BLaER1 treated with 17β-estradiol and CSF1 and Interleukin-3, amounts not matched to agents 10 nM and 100 nM (cell line): ENCODE results near the gene GLS2.
"Not testable (repeated sequence)": the region's sequence is repeated elsewhere in the genome, so short reads cannot be mapped to it uniquely, and the experiment has no call there.

Experiments
- H3K27ac ChIP-seq, 11 experiments: shearing (Covaris generic); formaldehyde crosslinking; 2 replicates each; pipeline ENCODE4 v1.8.1; 2022
- H3K27me3 ChIP-seq, 11 experiments: shearing (Covaris generic); formaldehyde crosslinking; 2 replicates each; pipeline ENCODE4 v1.8.1; 2022
- H3K36me3 ChIP-seq, 11 experiments: shearing (Covaris generic); formaldehyde crosslinking; 2 replicates each; pipeline ENCODE4 v1.8.1; 2022
- H3K4me1 ChIP-seq, 10 experiments: shearing (Covaris generic); formaldehyde crosslinking; 2 replicates each; pipeline ENCODE4 v1.8.1; 2022
- H3K4me2 ChIP-seq, 11 experiments: shearing (Covaris generic); formaldehyde crosslinking; 2 replicates each; pipeline ENCODE4 v1.8.1; 2022
- H3K4me3 ChIP-seq, 10 experiments: shearing (Covaris generic); formaldehyde crosslinking; 2 replicates each; pipeline ENCODE4 v1.8.1; 2022
- H3K9ac ChIP-seq, 11 experiments: shearing (Covaris generic); formaldehyde crosslinking; 2 replicates each; pipeline ENCODE4 v1.8.1; 2022
- H3K9me3 ChIP-seq, 11 experiments: shearing (Covaris generic); formaldehyde crosslinking; replicated peaks in 1 of 11; 2 replicates each; pipeline ENCODE4 v1.8.1; 2022
- H4K20me1 ChIP-seq, 11 experiments: shearing (Covaris generic); formaldehyde crosslinking; 2 replicates each; pipeline ENCODE4 v1.8.1; 2022
- Cebpa-rat ChIP-seq, 11 experiments: shearing (Covaris generic); IDR thresholded peaks; 2 replicates each; pipeline ENCODE4 v1.8.1; 2022

The GLS2 gene

DNA sequence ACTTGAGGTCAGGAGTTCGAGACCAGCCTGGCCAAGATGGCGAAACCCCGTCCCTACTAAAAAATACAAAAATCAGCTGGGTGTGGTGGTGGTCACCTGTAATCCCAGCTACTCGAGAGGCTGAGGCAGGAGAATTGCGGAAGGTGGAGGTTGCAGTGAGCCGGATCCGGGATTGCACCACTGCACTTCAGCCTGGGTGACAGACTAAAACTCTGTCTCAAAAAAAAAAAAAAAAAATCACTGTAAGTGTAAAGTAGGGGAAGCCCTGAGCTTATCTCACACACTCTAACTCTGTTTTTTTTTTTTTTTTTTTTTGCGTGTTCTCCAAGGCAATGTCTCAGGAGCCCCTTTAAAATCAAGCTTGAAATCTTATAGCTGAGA lies 33.2 kb upstream of the GLS2 start:
- Histone ChIP-seq H3K27me3 (no peaks in the 10 kb centered on the region), H4K20me1 (no peaks in the 10 kb centered on the region), H3K4me1 (peaks cover 17 to 58% (median 34%) of the 10 kb centered on the region in 10 experiments), H3K27ac (peak overlapping the region in 9 of 11 experiments; percentile 52 to 73 (median 61); a peak in 16 of 22 replicates), H3K4me3 (peak overlapping the region; percentile 56 to 72 (median 60)), H3K4me2 (peak overlapping the region; percentile 52 to 83 (median 74)), H3K9me3 (no peaks in the 10 kb centered on the region), H3K9ac (peak overlapping the region; percentile 60 to 80 (median 71)), H3K36me3 (no peaks in the 10 kb centered on the region)
- TF ChIP-seq Cebpa-rat (IDR thresholded peaks at IDR 0.05) = no peak

DNA sequence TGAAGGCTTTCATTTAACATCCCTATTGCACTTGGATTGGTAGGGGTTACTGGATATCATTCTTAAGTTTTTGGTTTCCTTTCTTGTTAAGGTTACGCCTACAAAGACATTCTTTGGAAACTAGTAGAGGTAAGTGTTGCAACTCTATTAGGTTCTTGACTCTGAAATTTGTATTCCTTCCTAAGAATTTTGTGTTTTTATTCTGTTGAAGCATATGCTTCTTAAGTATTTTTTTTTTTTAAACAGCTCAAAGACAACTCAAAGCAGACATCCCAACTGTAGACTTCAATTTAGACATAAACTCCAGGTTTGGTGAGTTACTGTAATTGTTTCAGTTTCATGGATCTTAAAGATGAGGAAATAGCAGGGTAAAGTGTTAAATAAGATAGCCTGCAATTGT lies 32.5 kb upstream of the GLS2 start:
- Histone ChIP-seq H3K36me3 (no peaks in the 10 kb centered on the region), H3K9ac (peak overlapping the region in 3 of 11 experiments; percentile 5 to 74 (median 70); a peak in 1 of 22 replicates)

DNA sequence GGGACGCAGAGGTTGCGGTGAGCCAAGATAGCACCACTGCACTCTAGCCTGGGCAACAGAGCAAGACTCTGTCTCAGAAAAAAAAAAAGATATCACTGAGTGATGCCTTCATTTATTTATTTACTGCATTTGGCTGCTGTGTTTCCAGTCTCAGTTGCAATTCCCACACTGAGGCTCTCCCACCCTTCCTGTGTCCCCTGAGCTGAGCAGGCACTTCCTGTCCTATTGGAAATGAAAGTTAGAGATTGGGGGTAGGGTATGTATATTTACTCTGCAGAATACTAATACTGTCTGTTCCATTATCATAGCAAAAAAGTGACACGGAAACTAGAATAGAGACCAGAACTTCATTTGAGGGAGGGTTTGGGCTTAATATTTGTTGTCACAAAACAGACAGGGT lies 32.1 kb upstream of the GLS2 start:
- Histone ChIP-seq H3K4me3 (no peak overlapping the region), H3K27me3 (no peaks in the 10 kb centered on the region), H3K9me3 (no peaks in the 10 kb centered on the region), H3K9ac (0 out of 22 replicates have a peak overlapping the region, but pooled peaks of 1 of the 11 experiments have one; percentile 5), H3K27ac (peak overlapping the region in 2 of 11 experiments; percentile 65 to 68; a peak in 2 of 22 replicates), H3K4me2 (peak overlapping the region in 7 of 11 experiments; percentile 35 to 83 (median 74); a peak in 14 of 22 replicates), H4K20me1 (no peaks in the 10 kb centered on the region), H3K36me3 (no peaks in the 10 kb centered on the region), H3K4me1 (peaks cover 17 to 58% (median 34%) of the 10 kb centered on the region in 10 experiments)
- no peak for TF ChIP-seq Cebpa-rat (IDR thresholded peaks at IDR 0.05)

More for the DNA sequence above, 32.5 kb upstream of the GLS2 start:
- H3K4me1 ChIP-seq = peaks cover 17 to 58% (median 34%) of the 10 kb centered on the region in 10 experiments
- no peak for TF ChIP-seq Cebpa-rat (IDR thresholded peaks at IDR 0.05)
- H4K20me1 ChIP-seq = no peaks in the 10 kb centered on the region
- peak overlapping the region in 7 of 11 experiments; percentile 35 to 83 (median 74); a peak in 12 of 22 replicates for H3K4me2 ChIP-seq
- peak overlapping the region in 5 of 11 experiments; percentile 61 to 73 (median 68); a peak in 8 of 22 replicates for H3K27ac ChIP-seq
- 0 out of 20 replicates have a peak overlapping the region, but pooled peaks of 1 of the 10 experiments have one; percentile 57 for H3K4me3 ChIP-seq
- no peaks in the 10 kb centered on the region for H3K27me3 ChIP-seq
- no peaks in the 10 kb centered on the region for H3K9me3 ChIP-seq

DNA sequence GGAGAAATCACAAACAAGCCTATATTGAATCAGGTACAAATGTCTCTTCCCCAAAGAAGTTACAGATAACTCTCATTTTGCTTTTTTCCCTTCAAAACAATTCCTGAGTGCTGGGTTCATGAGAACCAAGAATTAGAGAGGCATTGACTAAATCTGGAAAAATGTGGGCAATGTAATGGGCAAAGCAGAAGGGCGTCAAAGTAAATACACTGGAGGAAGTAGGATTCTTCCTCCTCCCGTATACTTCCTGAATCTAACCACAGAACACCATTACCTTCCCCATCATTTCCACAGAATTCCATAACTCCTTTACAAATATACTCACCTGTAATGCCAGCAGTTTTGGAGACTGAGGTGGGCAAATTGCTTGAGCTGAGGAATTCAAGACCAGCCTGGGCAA lies 30.6 kb upstream of the GLS2 start:
- Histone ChIP-seq H3K9me3 (no peaks in the 10 kb centered on the region), H3K9ac (no peak overlapping the region), H3K4me1 (peaks cover 17 to 50% (median 34%) of the 10 kb centered on the region in 10 experiments), H3K4me2 (peak overlapping the region in 6 of 11 experiments; percentile 17 to 59 (median 46); a peak in 10 of 22 replicates), H3K4me3 (no peak overlapping the region), H3K36me3 (no peaks in the 10 kb centered on the region), H3K27ac (no peak overlapping the region), H4K20me1 (no peaks in the 10 kb centered on the region), H3K27me3 (no peaks in the 10 kb centered on the region)
- no peak for TF ChIP-seq Cebpa-rat (IDR thresholded peaks at IDR 0.05)

DNA sequence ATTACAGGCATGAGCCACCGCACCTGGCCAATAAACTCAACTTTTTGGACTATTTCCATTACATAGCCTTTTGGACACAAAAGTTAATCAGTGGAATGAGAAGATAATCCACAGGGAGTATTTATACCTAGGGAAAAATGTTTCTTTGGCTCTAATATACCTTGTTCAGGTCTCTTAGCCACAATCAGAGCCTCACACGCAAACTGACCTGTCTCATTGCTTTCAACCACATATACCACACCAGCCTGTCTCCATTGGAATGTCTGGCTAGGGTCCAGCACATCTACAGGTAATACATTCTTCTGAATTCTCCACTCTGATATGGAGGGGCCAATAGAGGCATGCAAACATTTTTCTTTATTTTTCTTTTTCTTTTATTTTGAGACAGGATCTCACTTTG lies 29.9 kb upstream of the GLS2 start:
- Histone ChIP-seq H3K36me3 (no peaks in the 10 kb centered on the region), H4K20me1 (no peaks in the 10 kb centered on the region), H3K27me3 (no peaks in the 10 kb centered on the region), H3K4me1 (peaks cover 14 to 47% (median 30%) of the 10 kb centered on the region in 10 experiments), H3K9ac (no peak overlapping the region), H3K27ac (no peak overlapping the region), H3K4me3 (no peak overlapping the region), H3K4me2 (peak overlapping the region in 3 of 11 experiments; percentile 54 to 59 (median 56); a peak in 4 of 22 replicates), H3K9me3 (no peaks in the 10 kb centered on the region)
- TF ChIP-seq Cebpa-rat (IDR thresholded peaks at IDR 0.05) = no peak

DNA sequence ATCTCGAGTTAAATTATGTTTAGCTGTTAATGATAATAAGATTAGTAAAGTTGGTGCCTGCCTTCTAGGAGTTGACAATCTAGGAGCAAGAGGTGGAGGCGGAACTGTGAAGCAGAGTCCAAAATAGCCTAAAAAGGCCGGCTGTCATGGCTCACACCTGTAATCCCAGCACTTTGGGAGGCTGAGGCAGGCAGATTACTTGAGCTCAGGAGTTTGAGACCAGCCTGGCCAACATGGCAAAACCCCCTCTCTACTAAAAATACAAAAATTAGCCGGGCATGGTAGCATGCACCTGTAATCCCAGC lies 26.0 kb upstream of the GLS2 start:
- not testable (repeated sequence) for H3K4me2 ChIP-seq, H3K9ac ChIP-seq, H4K20me1 ChIP-seq

DNA sequence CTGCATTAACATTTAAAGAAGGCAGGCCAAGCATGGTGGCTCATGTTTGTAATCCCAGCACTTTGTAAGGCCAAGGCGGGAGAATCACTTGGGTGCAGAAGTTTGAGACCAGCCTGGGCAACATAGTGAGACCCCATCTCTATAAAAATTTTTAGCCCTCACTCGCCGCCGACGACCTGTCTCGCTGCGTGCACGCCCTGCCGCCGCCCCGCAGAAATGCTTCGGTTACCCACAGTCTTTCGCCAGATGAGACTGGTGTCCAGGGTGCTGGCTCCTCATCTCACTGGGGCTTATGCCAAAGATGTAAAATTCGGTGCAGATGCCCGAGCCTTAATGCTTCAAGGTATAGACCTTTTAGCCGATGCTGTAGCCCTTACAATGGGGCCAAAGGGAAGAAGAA lies 22.8 kb upstream of the GLS2 start:
- no peak overlapping the region for H3K9ac ChIP-seq
- no peak overlapping the region for H3K4me2 ChIP-seq
- no peak for TF ChIP-seq Cebpa-rat (IDR thresholded peaks at IDR 0.05)
- no peaks in the 10 kb centered on the region for H3K4me1 ChIP-seq
- no peaks in the 10 kb centered on the region for H3K9me3 ChIP-seq
- no peak overlapping the region for H3K4me3 ChIP-seq
- no peaks in the 10 kb centered on the region for H3K36me3 ChIP-seq
- no peak overlapping the region for H3K27ac ChIP-seq
- H4K20me1 ChIP-seq = no peaks in the 10 kb centered on the region
- no peaks in the 10 kb centered on the region for H3K27me3 ChIP-seq

More for the DNA sequence above, 26.0 kb upstream of the GLS2 start:
- H3K27ac ChIP-seq, H3K36me3 ChIP-seq, H3K27me3 ChIP-seq, H3K9me3 ChIP-seq, H3K4me3 ChIP-seq: not testable (repeated sequence)
- H3K4me1 ChIP-seq = peaks cover 0 to 12% (median 7%) of the 10 kb centered on the region in 10 experiments; a peak in 11 of 20 replicates

DNA sequence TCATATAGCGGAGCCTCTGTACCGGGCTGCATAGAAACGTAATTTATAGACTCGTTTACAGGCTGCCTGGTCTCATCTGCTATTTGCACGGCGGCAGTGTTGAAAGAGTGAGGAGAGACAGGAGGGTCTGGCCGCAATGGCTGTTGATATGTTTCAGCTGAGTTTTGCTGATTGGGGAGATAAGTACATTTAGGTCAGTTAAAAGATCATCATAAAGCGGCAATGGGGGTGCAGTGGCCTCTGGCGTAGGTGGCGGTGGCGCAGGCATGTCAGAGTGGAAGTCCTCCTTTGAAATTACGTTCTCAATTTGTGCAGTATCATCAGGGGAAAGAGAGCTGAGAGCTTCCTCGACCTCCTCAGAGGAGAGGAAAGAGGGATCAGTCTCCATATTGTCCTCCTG lies 11.9 kb upstream of the GLS2 start:
- H4K20me1 ChIP-seq = not testable (repeated sequence)

DNA sequence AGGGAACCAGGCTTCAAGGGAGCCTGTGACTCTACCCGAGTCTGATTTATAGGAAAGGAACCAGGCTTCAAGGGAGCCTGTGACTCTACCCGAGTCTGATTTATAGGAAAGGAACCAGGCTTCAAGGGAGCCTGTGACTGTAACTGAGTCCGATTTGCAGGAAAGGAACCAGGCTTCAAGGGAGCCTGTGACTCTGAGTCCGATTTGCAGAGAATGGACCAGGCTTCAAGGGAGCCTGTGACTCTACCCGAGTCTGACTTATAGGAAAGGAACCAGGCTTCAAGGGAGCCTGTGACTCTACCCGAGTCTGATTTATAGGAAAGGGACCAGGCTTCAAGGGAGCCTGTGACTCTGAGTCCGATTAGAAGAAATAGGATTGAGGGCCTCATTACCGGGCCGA lies 11.5 kb upstream of the GLS2 start:
- H3K36me3 ChIP-seq, H3K4me2 ChIP-seq, H3K4me1 ChIP-seq, H3K27ac ChIP-seq, H3K27me3 ChIP-seq, H3K4me3 ChIP-seq, H3K9ac ChIP-seq, H4K20me1 ChIP-seq: not testable (repeated sequence)
- H3K9me3 ChIP-seq = peaks cover 5 to 16% (median 13%) of the 10 kb centered on the region in 11 experiments

More for the DNA sequence above, 11.9 kb upstream of the GLS2 start:
- H3K4me2 ChIP-seq, H3K9ac ChIP-seq, H3K27me3 ChIP-seq, H3K36me3 ChIP-seq, H3K4me1 ChIP-seq, H3K4me3 ChIP-seq, H3K27ac ChIP-seq: not testable (repeated sequence)
- H3K9me3 ChIP-seq = peaks cover 1 to 12% (median 9%) of the 10 kb centered on the region in 11 experiments; a peak in 21 of 22 replicates

DNA sequence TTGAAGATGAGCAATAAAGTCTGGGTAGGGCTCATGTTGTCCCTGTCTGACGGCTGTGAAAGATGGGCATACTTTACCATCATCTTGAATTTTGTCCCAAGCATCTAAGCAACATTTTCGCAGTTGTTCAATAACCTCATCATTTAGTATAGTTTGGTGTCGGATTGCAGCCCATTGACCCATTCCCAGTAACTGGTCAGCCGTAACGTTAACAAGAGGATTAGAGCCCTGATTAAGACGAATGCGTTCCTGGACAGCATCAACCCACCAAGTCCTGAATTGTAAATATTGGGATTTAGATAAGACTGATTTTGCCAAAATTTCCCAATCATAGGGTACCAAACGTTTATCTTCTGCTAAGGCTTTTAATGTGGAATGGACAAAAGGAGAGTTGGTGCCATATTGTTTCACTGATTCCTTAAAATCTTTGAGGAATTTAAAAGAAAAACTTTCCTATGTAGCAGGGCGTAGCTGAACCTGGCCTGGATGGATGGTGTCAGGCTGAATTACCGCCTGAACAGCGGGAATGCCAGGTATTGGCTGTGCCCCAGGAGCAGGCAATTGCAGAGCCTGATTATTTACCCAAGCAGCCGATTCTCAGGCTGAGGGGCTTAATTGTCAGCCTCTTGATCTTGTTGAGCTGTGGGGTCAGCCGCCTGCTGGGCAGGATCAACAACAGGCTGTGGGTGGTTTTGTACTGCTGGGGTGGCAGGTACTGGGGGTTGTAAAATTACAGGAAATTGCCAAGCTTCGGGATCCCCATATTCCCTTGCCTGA lies 10.4 kb upstream of the GLS2 start:
- H3K27ac ChIP-seq, H3K9ac ChIP-seq, H3K27me3 ChIP-seq, H3K4me1 ChIP-seq, H3K36me3 ChIP-seq, H3K4me3 ChIP-seq, H3K4me2 ChIP-seq, H4K20me1 ChIP-seq: not testable (repeated sequence)
- peaks cover 17 to 27% (median 24%) of the 10 kb centered on the region in 11 experiments for H3K9me3 ChIP-seq

DNA sequence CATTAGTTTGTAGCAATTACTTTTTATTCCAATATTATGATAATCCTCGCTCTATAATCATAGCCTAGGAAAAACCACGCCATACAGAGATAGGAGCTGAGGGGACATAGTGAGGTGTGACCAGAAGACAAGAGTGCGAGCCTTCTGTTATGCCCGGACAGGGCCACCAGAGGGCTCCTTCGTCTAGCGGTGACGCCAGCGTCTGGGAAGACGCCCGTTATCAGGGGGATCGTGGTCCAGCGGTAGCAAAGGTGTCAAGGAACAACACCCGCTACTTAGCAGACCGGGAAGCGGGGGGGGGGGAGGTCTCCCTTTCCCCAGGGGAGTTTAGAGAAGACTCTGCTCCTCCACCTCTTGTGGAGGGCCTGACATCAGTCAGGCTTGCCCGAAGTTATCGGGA lies 8.7 kb upstream of the GLS2 start:
- H3K4me3 ChIP-seq = 0 out of 20 replicates have a peak overlapping the region, but pooled peaks of 1 of the 10 experiments have one; percentile 24

DNA sequence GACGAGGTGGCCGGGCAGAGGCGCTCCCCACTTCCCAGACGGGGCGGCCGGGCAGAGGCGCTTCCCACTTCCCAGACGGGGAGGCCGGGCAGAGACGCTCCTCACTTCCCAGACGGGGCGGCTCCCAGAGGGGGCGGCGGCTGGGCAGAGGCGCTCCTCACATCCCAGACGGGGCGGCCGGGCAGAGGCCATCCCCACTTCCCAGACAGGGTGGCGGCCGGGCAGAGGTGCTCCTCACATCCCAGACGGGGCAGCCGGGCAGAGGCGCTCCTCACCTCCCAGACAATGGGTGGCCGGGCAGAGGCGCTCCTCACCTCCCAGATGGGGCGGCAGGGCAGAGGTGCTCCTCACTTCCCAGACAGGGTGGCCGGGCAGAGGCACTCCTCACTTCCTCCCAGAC lies 6.5 kb upstream of the GLS2 start:
- H3K4me3 ChIP-seq = peak overlapping the region in 2 of 10 experiments; percentile 11; a peak in 1 of 20 replicates
- not testable (repeated sequence) for H3K27me3 ChIP-seq, H3K27ac ChIP-seq, H3K9ac ChIP-seq, H3K36me3 ChIP-seq, H3K4me1 ChIP-seq, H3K4me2 ChIP-seq
- 0 out of 22 replicates have a peak, but pooled peaks cover 0 to 13% (median 0%) of the 10 kb centered on the region in 11 experiments for H4K20me1 ChIP-seq
- H3K9me3 ChIP-seq = peaks cover 20 to 30% (median 26%) of the 10 kb centered on the region in 11 experiments

More for the DNA sequence above, 8.7 kb upstream of the GLS2 start:
- peaks cover 20 to 30% (median 26%) of the 10 kb centered on the region in 11 experiments for H3K9me3 ChIP-seq
- H4K20me1 ChIP-seq, H3K36me3 ChIP-seq, H3K4me1 ChIP-seq, H3K27me3 ChIP-seq, H3K27ac ChIP-seq, H3K9ac ChIP-seq: not testable (repeated sequence)
- peak overlapping the region in 7 of 11 experiments; percentile 26 to 52 (median 38); a peak in 9 of 22 replicates for H3K4me2 ChIP-seq

DNA sequence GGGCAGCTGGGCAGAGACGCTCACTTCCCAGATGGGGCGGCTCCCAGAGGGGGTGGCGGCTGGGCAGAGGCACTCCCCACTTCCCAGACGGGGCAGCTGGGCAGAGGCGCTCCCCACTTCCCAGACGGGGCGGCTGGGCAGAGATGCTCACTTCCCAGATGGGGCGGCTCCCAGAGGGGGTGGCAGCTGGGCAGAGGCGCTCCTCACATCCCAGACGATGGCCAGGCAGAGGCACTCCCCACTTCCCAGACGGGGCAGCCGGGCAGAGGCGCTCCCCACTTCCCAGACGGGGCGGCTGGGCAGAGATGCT lies 6.1 kb upstream of the GLS2 start:
- H3K9me3 ChIP-seq = peaks cover 20 to 30% (median 26%) of the 10 kb centered on the region in 11 experiments
- H3K4me3 ChIP-seq = peak overlapping the region in 1 of 10 experiments; percentile 11; a peak in 1 of 20 replicates
- H3K4me1 ChIP-seq, H3K4me2 ChIP-seq, H3K9ac ChIP-seq, H3K27ac ChIP-seq, H3K36me3 ChIP-seq: not testable (repeated sequence)
- H3K27me3 ChIP-seq = peaks cover 4 to 11% (median 9%) of the 10 kb centered on the region in 11 experiments; a peak in 19 of 22 replicates
- peaks cover 0 to 17% (median 0%) of the 10 kb centered on the region in 11 experiments; a peak in 1 of 22 replicates for H4K20me1 ChIP-seq
